HEK293 (cell line): ENCODE data around the gene GAPDHS.

Experiments
- CTCF ChIA-PET: fragments of 350-600 bp; formaldehyde crosslinking; extraction: SDS; loops from one replicate; lab custom pipeline; 2021; ENCODE audit warnings: antibody characterized with exemption; lab: Yijun Ruan, JAX
- POLR2A ChIA-PET: fragments of 300-600 bp; formaldehyde crosslinking; extraction: SDS; loops from one replicate; lab custom pipeline; 2020; ENCODE audit warnings: antibody characterized with exemption, inconsistent platforms; lab: Yijun Ruan, JAX
- H3K27ac ChIP-seq: fragments of 200-500 bp; sonication (Bioruptor generic); 2 replicates; pipeline ENCODE4 v1.5.1; 2014; ENCODE audit warnings: low read depth, low read length, control low read depth, inconsistent platforms; ENCODE audit errors: extremely low read depth
- H3K36me3 ChIP-seq, 2 experiments: fragments of 200-500 bp in 1 of 2; sonication (Bioruptor generic) in 1 of 2; 1 replicate in 1 of 2; 2 replicates in 1 of 2; pipeline ENCODE4 v1.5.1; 2014 to 2017; ENCODE audit warnings: inconsistent platforms in 2 of 2, low read length in 2 of 2; ENCODE audit not compliant: control insufficient read depth in 2 of 2, insufficient read depth in 1 of 2
- H3K4me1 ChIP-seq: fragments of 200-500 bp; sonication (Bioruptor generic); 2 replicates; pipeline ENCODE4 v1.5.1; 2014; ENCODE audit warnings: mild to moderate bottlenecking, low read length, inconsistent platforms; ENCODE audit not compliant: control insufficient read depth, insufficient read depth
- H3K4me3 ChIP-seq: 2 replicates; pipeline ENCODE4 v1.5.1; 2011; ENCODE audit warnings: low read depth, mild to moderate bottlenecking, control low read depth, low read length, moderate library complexity
- H3K9me3 ChIP-seq: fragments of 200-500 bp; sonication (Bioruptor generic); 2 replicates; pipeline ENCODE4 v1.5.1; 2014; ENCODE audit warnings: low read depth, low read length, inconsistent platforms; ENCODE audit not compliant: control insufficient read depth, insufficient read depth
- GLI4 ChIP-seq: fragments of 450-650 bp; formaldehyde crosslinking; IDR thresholded peaks from 2 replicates; pipeline ENCODE4 v1.5.1; 2016; ENCODE audit warnings: missing biosample characterization, missing genetic modification characterization
- KLF10 ChIP-seq: fragments of 450-650 bp; IDR thresholded peaks from 2 replicates; pipeline ENCODE4 v1.5.1; 2018; ENCODE audit warnings: missing biosample characterization, mild to moderate bottlenecking, missing genetic modification characterization
- PRDM1 ChIP-seq: fragments of 450-650 bp; formaldehyde crosslinking; IDR thresholded peaks from 2 replicates; pipeline ENCODE4; 2016; ENCODE audit warnings: missing biosample characterization, missing genetic modification characterization
- ZNF10 ChIP-seq: fragments of 450-650 bp; formaldehyde crosslinking; IDR thresholded peaks from 2 replicates; pipeline ENCODE4 v1.5.1; 2017; ENCODE audit warnings: missing biosample characterization, missing genetic modification characterization
- ZNF132 ChIP-seq: fragments of 450-650 bp; formaldehyde crosslinking; IDR thresholded peaks from 2 replicates; pipeline ENCODE4 v1.5.1; 2017; ENCODE audit warnings: missing biosample characterization, missing genetic modification characterization, borderline replicate concordance
- ZNF133 ChIP-seq: fragments of 450-650 bp; formaldehyde crosslinking; IDR thresholded peaks from 2 replicates; pipeline ENCODE4 v1.5.1; 2016; ENCODE audit warnings: missing biosample characterization, missing genetic modification characterization
- ZNF157 ChIP-seq: fragments of 450-650 bp; formaldehyde crosslinking; IDR thresholded peaks from 2 replicates; pipeline ENCODE4 v1.5.1; 2016; ENCODE audit warnings: missing biosample characterization, missing genetic modification characterization
- ZNF175 ChIP-seq: fragments of 450-650 bp; formaldehyde crosslinking; IDR thresholded peaks from 2 replicates; pipeline ENCODE4 v1.5.1; 2016; ENCODE audit warnings: missing biosample characterization, missing genetic modification characterization
- ZNF239 ChIP-seq: fragments of 450-650 bp; formaldehyde crosslinking; IDR thresholded peaks from 2 replicates; pipeline ENCODE4 v1.5.1; 2016; ENCODE audit warnings: missing biosample characterization, missing genetic modification characterization
- ZNF266 ChIP-seq: fragments of 450-650 bp; formaldehyde crosslinking; IDR thresholded peaks from 2 replicates; pipeline ENCODE4 v1.5.1; 2016; ENCODE audit warnings: missing biosample characterization, missing genetic modification characterization, low read depth
- ZNF274 ChIP-seq, 2 experiments: fragments of 200-500 bp in 1 of 2; fragments of 450-650 bp in 1 of 2; sonication (Bioruptor generic) in 1 of 2; formaldehyde crosslinking in 1 of 2; IDR thresholded peaks; 2 replicates each; pipeline versions ENCODE4 v1.5.1 to v1.6.1; 2014 to 2016; ENCODE audit warnings: borderline replicate concordance in 1 of 2, inconsistent platforms in 1 of 2, low read length in 1 of 2, missing biosample characterization in 1 of 2, missing genetic modification characterization in 1 of 2
- ZNF366 ChIP-seq: fragments of 450-650 bp; formaldehyde crosslinking; conservative IDR thresholded peaks from 2 replicates; pipeline ENCODE4 v1.5.1; 2016; ENCODE audit warnings: missing biosample characterization, missing genetic modification characterization
- ZNF394 ChIP-seq: fragments of 450-650 bp; formaldehyde crosslinking; IDR thresholded peaks from 2 replicates; pipeline ENCODE4 v1.5.1; 2016; ENCODE audit warnings: missing biosample characterization, missing genetic modification characterization, mild to moderate bottlenecking, moderate library complexity, borderline replicate concordance
- ZNF48 ChIP-seq: fragments of 450-650 bp; formaldehyde crosslinking; IDR thresholded peaks from 2 replicates; pipeline ENCODE4 v1.5.1; 2016; ENCODE audit warnings: missing biosample characterization, missing genetic modification characterization
- ZNF544 ChIP-seq: fragments of 450-650 bp; formaldehyde crosslinking; IDR thresholded peaks from 2 replicates; pipeline ENCODE4 v1.5.0; 2017; ENCODE audit warnings: missing biosample characterization, missing genetic modification characterization
- ZNF596 ChIP-seq: fragments of 450-650 bp; IDR thresholded peaks from 2 replicates; pipeline ENCODE4 v1.5.0; 2018; ENCODE audit warnings: missing biosample characterization, mild to moderate bottlenecking, missing genetic modification characterization, moderate library complexity
- ZNF621 ChIP-seq: fragments of 450-650 bp; formaldehyde crosslinking; IDR thresholded peaks from 2 replicates; pipeline ENCODE4 v1.5.1; 2017; ENCODE audit warnings: missing biosample characterization, missing genetic modification characterization
- ZNF624 ChIP-seq: fragments of 450-650 bp; formaldehyde crosslinking; IDR thresholded peaks from 2 replicates; pipeline ENCODE4 v1.5.1; 2017; ENCODE audit warnings: missing biosample characterization, missing genetic modification characterization
- ZNF626 ChIP-seq: fragments of 450-650 bp; sonication (Bioruptor Pico); formaldehyde crosslinking; IDR thresholded peaks from 2 replicates; pipeline ENCODE4 v1.5.1; 2018; ENCODE audit warnings: missing biosample characterization, missing genetic modification characterization, inconsistent platforms
- ZNF677 ChIP-seq: fragments of 450-650 bp; IDR thresholded peaks from 2 replicates; pipeline ENCODE4 v1.5.0; 2018; ENCODE audit warnings: missing biosample characterization, mild to moderate bottlenecking, missing genetic modification characterization, moderate library complexity
- TF ChIP-seq, protein P1 (sequence below): fragments of 450-650 bp; formaldehyde crosslinking; IDR thresholded peaks from 2 replicates; pipeline ENCODE4 v1.5.1; 2016; ENCODE audit warnings: missing biosample characterization, missing genetic modification characterization
- TF ChIP-seq, protein P2 (sequence below): fragments of 450-650 bp; formaldehyde crosslinking; IDR thresholded peaks from 2 replicates; pipeline ENCODE4 v1.5.1; 2016; ENCODE audit warnings: missing biosample characterization, missing genetic modification characterization
- TF ChIP-seq, protein P3 (sequence below): fragments of 450-650 bp; formaldehyde crosslinking; IDR thresholded peaks from 2 replicates; pipeline ENCODE4 v1.5.0; 2017; ENCODE audit warnings: missing biosample characterization, missing genetic modification characterization, borderline replicate concordance
- TF ChIP-seq, protein P4 (sequence below): fragments of 450-650 bp; formaldehyde crosslinking; IDR thresholded peaks from 2 replicates; pipeline ENCODE4 v1.5.1; 2017; ENCODE audit warnings: missing biosample characterization, missing genetic modification characterization

The GAPDHS gene

DNA sequence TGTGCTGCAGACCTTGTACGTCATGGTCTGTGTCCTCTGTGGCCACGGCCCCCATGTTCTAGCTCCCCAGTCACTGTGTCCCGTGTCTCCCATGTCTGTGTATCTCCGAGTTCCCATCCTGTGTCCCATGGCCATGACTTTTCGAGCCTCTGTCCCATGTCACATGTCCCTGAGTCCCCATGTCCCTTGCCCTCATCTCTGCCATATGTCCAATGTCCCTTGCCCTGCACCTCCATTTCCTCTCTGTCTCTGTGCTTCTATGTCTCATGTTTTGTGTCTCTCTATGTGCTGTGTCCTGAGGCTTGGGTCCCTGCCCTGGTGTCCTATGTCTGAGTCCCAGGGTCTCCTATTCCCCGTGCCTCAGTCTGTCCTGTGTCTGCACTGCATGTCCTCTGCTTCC lies 28.2 kb downstream of the GAPDHS start:
- Histone ChIP-seq H3K4me3 (no peak overlapping the region), H3K4me1 (peaks cover 10% of the 10 kb centered on the region), H3K36me3 (no peaks in the 10 kb centered on the region), H3K9me3 (no peaks in the 10 kb centered on the region; the same call in 1 of the 2 replicates), H3K27ac (no peak overlapping the region)
- CTCF ChIA-PET = interaction anchor here (0.7 to 1.8 kb wide), 3 partner anchors 13 to 133 kb away, joined by 3 to 7 read pairs (median 4); no protein-coding TSS in a partner anchor
- POLR2A ChIA-PET = interaction anchor here (0.8 kb wide), 1 partner anchor 83 kb away, joined by 3 read pairs; no protein-coding TSS in a partner anchor
- TF ChIP-seq ZNF239 (tag by site-specific recombination) (no peak), ZNF274 (IDR thresholded peaks at IDR 0.05; ENCODE audit: low read length) (no peak), ZNF274 (tag by site-specific recombination; IDR thresholded peaks at IDR 0.05; ENCODE audit: borderline replicate concordance) (0 out of 2 replicates have a peak, but pooled peaks have one; percentile 25), ZNF266 (peak; percentile 9; the same call in 1 of the 2 replicates)

DNA sequence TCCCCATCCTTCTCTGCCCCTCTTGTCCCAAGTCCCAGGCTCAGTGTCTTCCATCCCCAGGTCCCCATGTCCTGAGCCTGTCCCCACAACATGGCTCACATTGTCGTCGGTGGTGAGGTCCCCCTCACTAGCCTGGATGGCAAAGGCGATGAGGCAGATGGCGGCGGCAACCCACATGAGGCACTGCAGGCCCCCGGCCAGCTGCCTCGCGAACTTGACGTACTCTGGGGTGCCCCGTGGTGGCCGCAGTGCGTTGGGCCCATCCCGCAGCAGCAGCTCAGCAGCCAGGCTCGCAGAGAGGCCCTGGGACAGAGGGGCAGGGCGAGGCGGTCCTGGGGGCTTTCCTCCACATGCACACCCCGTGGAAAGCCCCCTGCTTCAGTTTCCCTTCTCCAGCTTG lies 29.1 kb downstream of the GAPDHS start:
- ChIA-PET CTCF (interaction anchor here (1.1 to 1.3 kb wide), 3 partner anchors 13 to 209 kb away, joined by 3 to 9 read pairs (median 4); no protein-coding TSS in a partner anchor), POLR2A (no interaction called here)
- no peaks in the 10 kb centered on the region; the same call in 1 of the 2 replicates for H3K9me3 ChIP-seq
- no peak for TF ChIP-seq KLF10 (tag by site-specific recombination)
- TF ChIP-seq ZNF133 (tag by site-specific recombination) = no peak
- TF ChIP-seq ZNF677 = no peak
- no peak for TF ChIP-seq GLI4
- TF ChIP-seq ZNF175 = no peak
- TF ChIP-seq, protein P1, sequence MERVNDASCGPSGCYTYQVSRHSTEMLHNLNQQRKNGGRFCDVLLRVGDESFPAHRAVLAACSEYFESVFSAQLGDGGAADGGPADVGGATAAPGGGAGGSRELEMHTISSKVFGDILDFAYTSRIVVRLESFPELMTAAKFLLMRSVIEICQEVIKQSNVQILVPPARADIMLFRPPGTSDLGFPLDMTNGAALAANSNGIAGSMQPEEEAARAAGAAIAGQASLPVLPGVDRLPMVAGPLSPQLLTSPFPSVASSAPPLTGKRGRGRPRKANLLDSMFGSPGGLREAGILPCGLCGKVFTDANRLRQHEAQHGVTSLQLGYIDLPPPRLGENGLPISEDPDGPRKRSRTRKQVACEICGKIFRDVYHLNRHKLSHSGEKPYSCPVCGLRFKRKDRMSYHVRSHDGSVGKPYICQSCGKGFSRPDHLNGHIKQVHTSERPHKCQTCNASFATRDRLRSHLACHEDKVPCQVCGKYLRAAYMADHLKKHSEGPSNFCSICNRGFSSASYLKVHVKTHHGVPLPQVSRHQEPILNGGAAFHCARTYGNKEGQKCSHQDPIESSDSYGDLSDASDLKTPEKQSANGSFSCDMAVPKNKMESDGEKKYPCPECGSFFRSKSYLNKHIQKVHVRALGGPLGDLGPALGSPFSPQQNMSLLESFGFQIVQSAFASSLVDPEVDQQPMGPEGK (tag by site-specific recombination) = no peak
- TF ChIP-seq, protein P2, sequence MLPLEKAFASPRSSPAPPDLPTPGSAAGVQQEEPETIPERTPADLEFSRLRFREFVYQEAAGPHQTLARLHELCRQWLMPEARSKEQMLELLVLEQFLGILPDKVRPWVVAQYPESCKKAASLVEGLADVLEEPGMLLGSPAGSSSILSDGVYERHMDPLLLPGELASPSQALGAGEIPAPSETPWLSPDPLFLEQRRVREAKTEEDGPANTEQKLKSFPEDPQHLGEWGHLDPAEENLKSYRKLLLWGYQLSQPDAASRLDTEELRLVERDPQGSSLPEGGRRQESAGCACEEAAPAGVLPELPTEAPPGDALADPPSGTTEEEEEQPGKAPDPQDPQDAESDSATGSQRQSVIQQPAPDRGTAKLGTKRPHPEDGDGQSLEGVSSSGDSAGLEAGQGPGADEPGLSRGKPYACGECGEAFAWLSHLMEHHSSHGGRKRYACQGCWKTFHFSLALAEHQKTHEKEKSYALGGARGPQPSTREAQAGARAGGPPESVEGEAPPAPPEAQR (tag by site-specific recombination) = no peak
- no peak overlapping the region for H3K4me3 ChIP-seq
- no peaks in the 10 kb centered on the region for H3K36me3 ChIP-seq
- H3K4me1 ChIP-seq = peaks cover 10% of the 10 kb centered on the region
- H3K27ac ChIP-seq = no peak overlapping the region

DNA sequence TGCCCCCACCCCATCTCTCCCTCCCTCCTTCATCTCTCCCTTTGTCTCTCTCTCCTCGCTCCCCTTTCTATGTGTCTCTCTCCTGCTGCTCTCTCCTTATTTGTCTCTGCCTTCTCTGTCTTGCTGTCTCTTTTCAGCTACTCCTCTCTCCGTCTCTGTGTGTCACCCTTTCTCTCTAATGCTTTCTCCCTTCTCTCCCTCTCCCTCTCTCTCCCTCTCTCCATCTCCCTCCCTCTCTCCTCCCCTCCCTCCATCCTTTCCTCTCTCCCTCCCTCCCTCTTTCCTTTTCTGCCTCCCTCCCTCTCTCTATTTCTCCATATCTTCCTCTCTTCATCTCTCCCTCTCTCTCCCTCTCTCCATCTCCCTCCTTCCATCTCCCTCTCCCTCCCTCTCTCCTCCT lies 29.5 kb downstream of the GAPDHS start:
- H3K27ac ChIP-seq = no peak overlapping the region
- ChIA-PET POLR2A (interaction anchor here (0.6 to 0.7 kb wide), 2 partner anchors 14 to 95 kb away, joined by 3 read pairs; no protein-coding TSS in a partner anchor), CTCF (interaction anchor here (0.6 to 1.3 kb wide), 6 partner anchors 13 to 210 kb away, joined by 3 to 9 read pairs (median 4); no protein-coding TSS in a partner anchor)
- no peaks in the 10 kb centered on the region; the same call in 1 of the 2 replicates for H3K9me3 ChIP-seq
- H3K4me3 ChIP-seq = no peak overlapping the region
- H3K36me3 ChIP-seq = no peaks in the 10 kb centered on the region
- peaks cover 10% of the 10 kb centered on the region for H3K4me1 ChIP-seq
- TF ChIP-seq ZNF596 (tag by site-specific recombination) (peak; percentile 89), ZNF10 (tag by site-specific recombination) (no peak), ZNF544 (tag by site-specific recombination) (no peak), ZNF157 (tag by site-specific recombination) (0 out of 2 replicates have a peak, but pooled peaks have one; percentile 21), ZNF394 (tag by site-specific recombination) (peak; percentile 77; the same call in 1 of the 2 replicates), ZNF132 (tag by site-specific recombination) (no peak), ZNF624 (tag by site-specific recombination) (no peak), ZNF626 (tag by site-specific recombination) (no peak), ZNF48 (no peak), ZNF366 (tag by site-specific recombination) (peak; percentile 99), PRDM1 (tag by site-specific recombination) (peak; percentile 99), ZNF621 (tag by site-specific recombination) (peak; percentile 47; the same call in 1 of the 2 replicates)
- TF ChIP-seq, protein P3, sequence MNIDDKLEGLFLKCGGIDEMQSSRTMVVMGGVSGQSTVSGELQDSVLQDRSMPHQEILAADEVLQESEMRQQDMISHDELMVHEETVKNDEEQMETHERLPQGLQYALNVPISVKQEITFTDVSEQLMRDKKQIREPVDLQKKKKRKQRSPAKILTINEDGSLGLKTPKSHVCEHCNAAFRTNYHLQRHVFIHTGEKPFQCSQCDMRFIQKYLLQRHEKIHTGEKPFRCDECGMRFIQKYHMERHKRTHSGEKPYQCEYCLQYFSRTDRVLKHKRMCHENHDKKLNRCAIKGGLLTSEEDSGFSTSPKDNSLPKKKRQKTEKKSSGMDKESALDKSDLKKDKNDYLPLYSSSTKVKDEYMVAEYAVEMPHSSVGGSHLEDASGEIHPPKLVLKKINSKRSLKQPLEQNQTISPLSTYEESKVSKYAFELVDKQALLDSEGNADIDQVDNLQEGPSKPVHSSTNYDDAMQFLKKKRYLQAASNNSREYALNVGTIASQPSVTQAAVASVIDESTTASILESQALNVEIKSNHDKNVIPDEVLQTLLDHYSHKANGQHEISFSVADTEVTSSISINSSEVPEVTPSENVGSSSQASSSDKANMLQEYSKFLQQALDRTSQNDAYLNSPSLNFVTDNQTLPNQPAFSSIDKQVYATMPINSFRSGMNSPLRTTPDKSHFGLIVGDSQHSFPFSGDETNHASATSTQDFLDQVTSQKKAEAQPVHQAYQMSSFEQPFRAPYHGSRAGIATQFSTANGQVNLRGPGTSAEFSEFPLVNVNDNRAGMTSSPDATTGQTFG (tag by site-specific recombination) = no peak
- TF ChIP-seq, protein P4, sequence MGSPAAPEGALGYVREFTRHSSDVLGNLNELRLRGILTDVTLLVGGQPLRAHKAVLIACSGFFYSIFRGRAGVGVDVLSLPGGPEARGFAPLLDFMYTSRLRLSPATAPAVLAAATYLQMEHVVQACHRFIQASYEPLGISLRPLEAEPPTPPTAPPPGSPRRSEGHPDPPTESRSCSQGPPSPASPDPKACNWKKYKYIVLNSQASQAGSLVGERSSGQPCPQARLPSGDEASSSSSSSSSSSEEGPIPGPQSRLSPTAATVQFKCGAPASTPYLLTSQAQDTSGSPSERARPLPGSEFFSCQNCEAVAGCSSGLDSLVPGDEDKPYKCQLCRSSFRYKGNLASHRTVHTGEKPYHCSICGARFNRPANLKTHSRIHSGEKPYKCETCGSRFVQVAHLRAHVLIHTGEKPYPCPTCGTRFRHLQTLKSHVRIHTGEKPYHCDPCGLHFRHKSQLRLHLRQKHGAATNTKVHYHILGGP (tag by site-specific recombination) = 0 out of 2 replicates have a peak, but pooled peaks have one; percentile 53
